PC-3 (cell line): ENCODE data around the gene BCAT1.

Experiments
- EZH2 ChIP-seq: fragments of 300-600 bp; sonication (generic); IDR thresholded peaks from one replicate; pipeline ENCODE4 v1.6.1; 2017; ENCODE audit warnings: antibody characterized with exemption, mild to moderate bottlenecking, low read length; ENCODE audit not compliant: unreplicated experiment
- TF ChIP-seq, protein P1 (sequence below): fragments of 300-600 bp; sonication (generic); conservative IDR thresholded peaks from 2 replicates; pipeline ENCODE4 v1.5.1; 2017; ENCODE audit warnings: antibody characterized with exemption, low read depth, mild to moderate bottlenecking, low read length

DNA sequence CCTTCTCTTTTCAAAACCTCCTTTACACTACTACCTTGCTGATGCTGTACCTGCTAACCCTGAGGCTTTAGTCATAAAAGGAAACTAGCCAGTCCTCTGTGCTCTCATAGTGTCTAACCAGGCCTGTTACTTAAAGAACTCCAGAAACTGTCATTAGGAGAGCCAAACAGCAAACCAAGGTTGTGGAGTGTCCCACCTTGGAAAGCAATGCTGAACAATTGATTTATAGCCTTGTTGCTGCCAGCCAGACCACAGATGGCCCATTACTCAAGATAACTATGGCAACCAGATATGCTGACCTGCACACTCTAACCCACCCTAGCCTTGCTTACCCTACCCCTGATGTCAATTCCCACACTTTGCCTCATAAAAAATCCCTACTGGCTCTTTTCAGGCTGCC, 26.5 kb upstream of the BCAT1 start:
- TF ChIP-seq, protein P1, sequence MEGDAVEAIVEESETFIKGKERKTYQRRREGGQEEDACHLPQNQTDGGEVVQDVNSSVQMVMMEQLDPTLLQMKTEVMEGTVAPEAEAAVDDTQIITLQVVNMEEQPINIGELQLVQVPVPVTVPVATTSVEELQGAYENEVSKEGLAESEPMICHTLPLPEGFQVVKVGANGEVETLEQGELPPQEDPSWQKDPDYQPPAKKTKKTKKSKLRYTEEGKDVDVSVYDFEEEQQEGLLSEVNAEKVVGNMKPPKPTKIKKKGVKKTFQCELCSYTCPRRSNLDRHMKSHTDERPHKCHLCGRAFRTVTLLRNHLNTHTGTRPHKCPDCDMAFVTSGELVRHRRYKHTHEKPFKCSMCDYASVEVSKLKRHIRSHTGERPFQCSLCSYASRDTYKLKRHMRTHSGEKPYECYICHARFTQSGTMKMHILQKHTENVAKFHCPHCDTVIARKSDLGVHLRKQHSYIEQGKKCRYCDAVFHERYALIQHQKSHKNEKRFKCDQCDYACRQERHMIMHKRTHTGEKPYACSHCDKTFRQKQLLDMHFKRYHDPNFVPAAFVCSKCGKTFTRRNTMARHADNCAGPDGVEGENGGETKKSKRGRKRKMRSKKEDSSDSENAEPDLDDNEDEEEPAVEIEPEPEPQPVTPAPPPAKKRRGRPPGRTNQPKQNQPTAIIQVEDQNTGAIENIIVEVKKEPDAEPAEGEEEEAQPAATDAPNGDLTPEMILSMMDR: no peak
- TF ChIP-seq EZH2: no peak
